Stimulated activated CD8-positive, alpha-beta memory T cell treated with anti-CD3 and anti-CD28 coated beads, Interleukin-4, amount 100 ng/mL, for 24 hours (primary cell): ENCODE measurements around the gene BDNF.

Experiments used
- DNase-seq: peaks from one replicate; pipeline ENCODE4 v3.0.0-alpha.2; 2020; ENCODE audit warnings: low read depth

BDNF gene

DNA sequence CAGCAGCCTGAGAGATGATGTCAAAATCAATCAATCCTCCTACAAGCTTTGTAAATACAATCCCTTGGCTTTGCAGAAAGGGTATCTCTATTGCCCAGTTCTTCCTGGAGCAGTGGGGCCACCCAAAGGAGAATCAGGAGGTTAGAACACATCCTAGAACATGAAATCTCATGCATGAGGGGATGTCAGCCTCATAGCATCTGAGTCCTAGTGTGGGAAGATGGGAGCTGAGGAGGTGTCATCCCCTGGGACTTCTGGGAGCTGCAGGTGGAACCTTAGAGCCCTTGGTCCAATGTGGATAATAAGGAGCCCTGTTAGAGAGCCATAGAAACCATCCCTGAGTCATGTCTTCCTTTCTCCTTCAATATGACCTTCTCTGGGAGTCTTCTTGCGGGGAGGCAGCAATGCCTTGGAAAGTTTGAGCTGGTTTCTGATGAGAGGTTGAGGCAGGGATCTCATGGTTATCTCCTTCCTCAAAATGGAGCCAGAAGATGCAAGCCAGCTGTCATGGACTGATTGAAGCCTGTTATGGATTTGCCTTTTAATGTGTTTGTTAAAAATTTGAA lies 74.8 kb downstream of the BDNF start:
- no peak for DNase-seq

DNA sequence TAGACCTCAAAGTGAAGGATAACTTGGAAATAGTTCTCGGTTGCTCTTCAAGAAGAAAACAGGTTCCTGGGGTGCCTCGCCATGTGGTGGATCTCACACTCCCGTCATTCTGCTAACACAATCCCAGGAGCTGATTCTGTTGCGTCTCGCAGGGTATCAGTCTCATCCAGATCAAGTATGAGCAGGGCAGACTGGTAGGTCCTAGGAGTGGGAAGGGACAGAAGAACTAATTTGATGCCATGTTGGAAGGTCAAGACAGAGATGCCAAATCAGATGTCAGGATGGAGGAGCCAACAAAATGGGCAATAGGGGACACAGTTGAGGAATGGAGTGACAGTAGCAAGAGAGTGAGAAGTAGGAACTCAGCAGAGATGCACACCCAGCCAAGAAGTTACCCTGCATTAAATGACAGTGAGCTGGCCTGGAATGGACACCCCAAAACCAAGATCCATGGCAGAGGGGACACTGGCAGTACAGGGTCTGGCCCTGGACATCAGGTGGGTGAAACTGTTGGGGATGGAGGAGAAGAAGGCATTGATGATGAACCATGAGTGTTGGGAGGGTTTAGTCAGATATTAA lies 76.2 kb downstream of the BDNF start:
- no peak for DNase-seq

DNA sequence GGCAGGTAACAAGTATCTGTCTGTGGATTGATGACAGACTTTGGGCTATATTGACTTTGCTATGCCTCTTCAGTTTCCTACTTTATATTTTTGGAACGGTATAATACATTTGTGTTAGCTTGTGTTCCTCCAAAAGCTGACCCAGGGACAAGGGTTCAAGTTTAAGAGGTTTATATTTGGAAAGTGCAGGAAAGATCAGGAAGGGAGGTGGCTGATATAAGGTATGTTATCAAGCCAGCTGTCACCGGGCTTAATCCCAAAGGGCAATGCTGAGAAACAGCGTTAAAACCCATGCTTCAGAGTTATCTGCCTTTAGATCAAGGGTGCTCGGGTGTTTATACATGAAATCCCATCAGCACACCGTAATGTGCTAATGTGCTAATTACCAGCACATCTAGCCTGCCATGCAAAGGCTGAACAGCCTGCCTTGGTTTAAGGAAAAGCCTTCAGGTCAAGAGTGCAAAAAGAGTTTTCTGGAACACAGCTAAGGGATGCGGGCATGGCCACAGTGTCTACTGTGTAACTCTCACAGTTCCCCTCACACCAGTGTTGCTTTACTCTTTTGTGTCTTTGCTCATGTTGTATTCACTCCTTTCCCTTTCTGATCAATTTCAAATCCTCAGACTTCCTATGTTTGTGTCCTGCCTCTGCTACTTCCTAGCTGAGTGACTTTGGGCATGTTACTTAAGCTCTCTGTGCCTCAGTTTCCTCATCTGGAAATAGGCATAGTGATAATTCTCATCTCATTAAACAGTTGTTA lies 77.5 kb downstream of the BDNF start:
- DNase-seq = no peak

DNA sequence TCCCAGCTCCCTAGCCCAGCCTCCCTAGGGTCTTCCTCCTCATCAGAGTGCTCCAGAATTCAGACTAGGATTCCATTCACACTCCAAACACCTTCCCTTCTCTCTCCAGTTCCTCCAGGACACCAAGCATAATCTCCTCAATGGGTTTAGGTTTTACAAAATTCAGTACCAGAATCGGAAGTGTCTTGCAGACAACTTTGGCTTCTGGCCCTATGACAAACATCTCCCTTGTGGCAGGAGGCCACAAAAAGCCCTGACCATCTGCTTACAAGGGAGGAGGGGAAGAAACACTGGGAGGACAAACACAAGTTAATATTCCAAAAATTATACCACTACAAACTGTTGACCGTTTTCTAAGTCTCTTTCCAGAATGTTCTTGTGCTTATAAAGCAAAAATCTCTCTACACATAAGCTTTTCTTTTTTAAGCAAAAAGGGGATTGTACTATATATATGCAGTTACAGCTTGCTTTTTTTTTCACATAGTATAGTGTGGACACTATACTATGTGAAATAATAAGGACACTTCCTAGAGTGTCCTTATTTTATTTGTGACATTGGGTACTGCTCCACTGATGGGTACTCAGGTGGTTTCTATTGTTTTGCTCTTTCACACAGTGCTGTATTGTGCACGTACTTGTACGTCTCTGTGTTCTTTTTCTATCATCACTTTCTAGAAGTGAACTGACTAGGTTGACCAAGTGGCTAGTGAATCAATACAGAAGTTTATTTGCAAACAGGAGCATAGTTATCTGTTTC lies 78.7 kb downstream of the BDNF start:
- DNase-seq = no peak

DNA sequence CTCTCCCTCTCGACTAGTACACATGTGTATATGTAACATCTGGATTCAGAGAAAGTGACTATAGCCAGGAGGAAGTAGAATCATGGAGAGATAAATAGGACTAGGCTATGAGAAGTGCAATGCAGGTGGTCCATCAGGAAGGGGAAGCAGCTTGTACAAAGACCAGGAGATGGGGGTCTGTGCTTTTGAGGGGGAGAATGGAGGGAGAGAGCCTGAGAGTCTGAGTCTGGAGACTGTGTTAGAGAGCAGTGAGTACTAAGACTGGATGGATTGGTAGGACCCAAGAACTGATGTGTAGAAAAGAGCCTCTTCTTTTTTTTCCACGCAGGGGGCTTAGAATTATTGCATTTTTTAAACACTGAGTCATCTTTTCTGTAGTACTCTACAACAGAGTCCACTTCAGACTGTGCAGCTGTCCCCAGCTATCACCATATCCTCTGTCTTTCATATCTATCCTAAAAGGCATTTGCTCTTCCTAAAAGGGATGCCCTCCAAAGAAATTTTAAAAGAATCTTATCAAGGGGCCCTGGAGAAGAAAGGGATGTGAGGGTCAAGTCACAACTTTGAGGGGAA lies 80.4 kb downstream of the BDNF start:
- DNase-seq = no peak

DNA sequence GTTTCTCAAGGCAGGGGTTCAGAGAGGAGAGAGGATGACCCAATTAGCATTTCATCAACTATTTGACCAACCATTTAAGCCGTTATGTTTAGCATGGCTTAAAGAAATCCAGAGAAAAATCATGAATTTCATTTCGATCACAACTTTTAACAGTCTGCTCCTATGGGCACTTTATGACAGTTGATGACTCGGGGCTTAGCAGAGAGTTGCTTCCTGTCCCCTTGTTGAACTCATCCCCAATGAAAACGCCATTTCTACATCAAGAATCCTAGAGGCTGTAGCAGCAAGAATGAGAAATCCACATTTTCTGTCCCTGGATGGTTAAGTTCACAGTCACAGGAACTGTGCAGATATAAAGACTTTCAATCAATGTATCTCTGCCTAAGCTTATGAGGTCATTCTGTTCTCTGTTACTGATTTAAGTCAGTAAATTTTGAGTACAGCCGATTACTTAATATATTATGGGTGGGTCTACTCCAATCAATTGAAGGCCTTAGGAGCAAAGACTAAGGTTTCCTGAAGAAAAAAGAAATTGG lies 81.1 kb downstream of the BDNF start:
- DNase-seq = no peak

DNA sequence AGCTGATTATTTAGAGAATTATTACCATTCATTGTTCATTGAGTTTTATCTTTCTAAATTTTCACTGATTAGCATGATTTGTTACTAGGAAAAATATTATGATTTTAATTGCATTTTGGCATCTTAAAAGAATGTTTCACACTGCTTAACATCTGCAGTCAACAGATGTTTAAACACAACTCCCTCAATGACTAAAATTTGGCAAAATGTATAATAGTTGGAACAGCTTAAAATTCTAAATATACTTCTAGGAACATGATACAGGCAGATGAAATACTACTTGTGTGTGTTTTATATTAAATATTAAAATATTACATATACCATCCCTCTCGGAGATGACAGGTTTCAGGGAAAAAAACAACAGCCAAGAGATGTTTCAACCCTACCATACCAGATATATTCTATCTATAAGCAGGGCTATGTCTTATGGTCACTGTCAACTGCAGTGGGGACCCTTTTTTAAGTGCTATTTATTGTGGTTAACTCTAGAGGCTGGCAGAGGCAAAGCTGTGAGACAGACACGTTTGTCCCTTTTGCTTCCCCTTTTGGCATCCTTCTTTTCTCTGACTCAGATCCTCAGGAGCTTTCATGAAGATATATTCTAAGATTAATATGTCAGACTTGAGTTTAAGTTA lies 81.9 kb downstream of the BDNF start:
- no peak for DNase-seq

DNA sequence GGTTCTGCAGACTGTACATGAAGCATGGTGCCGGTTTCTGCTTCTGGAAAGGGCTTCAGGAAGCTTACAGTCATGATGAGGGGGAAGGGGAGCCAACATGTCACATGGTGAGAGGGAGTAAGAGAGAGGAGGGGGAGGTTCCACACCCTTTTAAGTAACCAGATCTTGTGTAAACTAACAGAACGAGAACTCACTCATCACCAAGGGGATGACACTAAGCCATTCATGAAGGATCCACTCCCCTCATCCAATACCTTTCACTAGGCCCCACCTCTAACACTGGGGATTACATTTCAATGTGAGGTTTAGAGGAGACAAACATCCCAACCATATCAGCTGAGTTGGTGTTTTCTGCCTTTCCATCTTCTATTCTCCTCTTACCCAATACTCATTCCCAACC lies 83.5 kb downstream of the BDNF start:
- DNase-seq = no peak

DNA sequence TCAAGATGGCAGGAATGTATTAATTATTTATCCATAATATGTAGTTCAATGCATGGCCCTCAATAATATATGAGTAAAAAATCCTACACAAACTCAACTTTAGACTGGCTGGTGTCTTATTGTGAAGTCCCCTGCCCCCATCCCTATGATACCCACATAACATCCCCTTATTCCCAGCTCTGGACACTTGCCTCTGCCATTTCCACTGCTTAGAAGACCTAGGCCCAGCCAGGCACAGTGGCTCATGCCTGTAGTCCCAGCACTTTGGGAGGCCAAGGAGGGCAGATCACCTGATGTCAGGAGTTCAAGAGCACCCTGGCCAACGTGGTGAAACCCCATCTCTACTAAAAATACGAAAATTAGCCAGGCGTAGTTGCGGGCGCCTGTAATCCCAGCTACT lies 84.4 kb downstream of the BDNF start:
- no peak for DNase-seq

DNA sequence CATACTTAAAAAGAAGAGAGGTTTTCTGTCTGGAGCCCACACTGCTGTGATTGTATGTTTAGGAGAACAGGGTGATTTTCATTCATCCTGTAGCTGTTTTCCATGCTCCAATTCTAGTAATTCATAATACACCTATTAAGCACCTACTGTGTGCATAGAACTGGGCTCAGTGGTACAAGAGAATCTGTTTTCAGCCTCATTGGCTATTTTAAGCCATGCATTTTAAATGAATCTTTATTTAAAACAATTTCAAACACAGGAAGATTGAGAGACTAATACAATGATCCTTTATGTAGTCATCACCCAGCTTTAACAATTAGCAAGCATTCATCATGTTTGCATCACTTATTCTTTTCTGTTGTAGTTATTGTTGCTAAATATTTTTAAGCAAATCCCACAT lies 86.2 kb downstream of the BDNF start:
- no peak for DNase-seq

DNA sequence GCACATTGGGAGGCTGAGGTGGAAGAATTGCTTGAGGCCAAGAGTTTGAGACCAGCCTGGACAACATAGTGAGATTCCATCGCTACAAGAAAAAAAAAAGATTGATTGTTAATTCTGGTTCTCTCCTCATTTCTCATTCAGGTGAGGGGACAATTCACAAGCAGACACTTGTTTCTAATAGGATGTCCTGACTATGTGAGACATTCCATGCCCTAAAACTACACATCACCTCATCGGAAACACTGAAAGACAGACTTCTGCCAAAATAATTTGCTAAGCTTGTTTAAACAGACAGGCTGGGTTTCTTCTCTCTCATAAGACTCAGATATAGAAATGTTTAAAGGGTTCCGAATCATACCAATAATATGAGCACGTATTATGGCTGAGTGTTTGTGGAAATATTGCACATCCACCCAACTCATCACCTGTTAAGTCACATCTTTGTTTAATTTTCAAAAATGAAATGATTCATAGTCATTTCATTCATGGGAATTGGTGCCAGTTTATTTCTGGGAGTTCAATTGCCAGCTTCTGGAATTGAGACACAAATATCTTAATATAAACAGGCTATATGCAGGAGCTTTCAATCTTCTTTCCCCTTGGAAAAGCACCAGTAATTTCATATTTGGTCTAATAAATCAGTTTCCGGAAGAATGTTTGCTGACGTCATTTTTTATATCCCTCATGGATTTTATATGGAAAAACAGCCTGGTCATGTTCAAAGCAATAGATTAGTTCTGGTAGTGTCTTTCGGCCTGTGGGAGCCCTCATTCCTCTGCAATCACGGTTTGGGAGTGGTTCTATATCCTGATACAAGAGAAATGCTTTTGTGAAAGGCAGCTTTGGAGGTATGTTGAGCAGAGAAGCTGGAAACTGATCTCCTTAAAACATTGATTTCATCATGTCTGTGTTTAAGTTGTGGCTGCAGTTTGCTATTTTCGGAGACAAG lies 87.0 kb downstream of the BDNF start:
- no peak for DNase-seq

DNA sequence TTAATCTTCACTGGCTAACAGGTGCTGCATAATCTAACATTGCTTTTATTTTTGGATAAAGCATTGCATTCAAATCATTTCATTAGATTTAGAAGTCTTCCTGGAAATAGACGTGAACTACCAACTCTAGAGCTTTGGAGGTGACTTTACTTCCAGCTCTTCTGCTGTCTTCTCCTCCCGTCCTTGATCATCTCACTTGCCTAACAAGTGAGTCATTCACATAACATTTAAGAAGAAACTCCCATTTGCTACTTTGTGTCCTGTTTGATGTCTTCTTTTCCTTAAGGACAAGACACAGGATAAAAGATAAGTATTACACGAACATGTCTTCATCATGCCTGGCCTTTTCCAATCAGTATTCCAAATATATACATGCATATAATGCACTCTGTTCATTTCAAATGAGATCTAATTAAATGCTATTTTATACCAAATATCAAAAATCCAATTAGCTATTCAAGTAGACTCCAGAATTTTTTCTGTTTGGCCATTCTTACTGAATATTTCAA lies 88.3 kb downstream of the BDNF start:
- DNase-seq = no peak

DNA sequence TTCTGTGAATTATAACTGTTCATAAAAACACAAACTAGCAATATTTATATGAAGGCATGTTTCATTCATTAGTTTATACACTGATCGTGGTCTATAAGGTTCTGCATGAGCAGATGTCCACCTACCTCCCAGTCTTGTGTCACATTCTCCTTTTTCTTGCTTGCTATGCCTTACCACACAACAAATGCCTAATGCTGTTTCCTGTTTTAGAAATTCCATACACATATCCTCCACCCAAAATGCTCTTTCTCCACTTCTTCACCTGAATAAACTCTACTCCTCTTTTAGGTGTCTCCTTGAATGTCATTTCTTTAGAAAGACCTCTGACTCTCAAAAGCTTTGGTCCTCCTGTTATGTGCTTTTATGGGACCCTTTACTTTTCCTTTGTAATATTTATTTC lies 88.9 kb downstream of the BDNF start:
- no peak for DNase-seq

DNA sequence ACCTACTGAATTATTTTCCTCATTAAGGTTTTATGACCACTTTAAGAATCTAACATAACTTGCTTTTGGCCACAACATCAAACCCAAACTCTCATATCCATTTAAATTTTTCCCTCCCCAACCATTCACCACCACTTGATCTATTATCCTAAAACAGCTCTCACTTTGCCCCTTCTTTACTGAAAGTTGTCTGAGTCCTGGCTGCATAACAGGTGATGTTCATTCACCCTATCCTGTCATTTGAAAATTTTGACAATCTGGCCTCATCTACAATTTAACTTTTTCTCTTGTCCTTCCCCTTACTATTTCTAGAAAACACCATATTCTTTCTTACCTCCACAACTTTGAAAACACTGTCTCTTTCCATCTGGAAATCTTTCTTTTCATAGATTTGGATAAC lies 89.3 kb downstream of the BDNF start:
- no peak for DNase-seq

DNA sequence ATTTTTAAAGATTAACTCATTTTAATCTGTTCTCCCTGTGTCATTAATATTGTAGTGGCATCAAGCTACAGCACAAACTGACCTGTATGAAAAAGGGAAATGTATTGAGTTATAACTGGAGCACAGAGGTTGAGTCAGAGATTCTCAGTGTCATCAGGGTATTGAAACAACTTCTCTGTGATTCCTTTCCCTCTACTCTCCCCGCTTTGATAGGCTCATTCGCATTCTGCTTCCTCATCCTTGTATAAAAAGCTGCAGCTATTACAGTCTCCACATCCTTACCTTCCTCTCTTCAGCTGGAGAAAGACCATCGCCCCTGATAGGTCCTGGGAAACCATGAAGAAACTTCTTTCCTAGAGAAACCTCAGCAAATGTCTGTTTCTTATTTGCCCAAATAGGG lies 90.0 kb downstream of the BDNF start:
- DNase-seq = no peak

DNA sequence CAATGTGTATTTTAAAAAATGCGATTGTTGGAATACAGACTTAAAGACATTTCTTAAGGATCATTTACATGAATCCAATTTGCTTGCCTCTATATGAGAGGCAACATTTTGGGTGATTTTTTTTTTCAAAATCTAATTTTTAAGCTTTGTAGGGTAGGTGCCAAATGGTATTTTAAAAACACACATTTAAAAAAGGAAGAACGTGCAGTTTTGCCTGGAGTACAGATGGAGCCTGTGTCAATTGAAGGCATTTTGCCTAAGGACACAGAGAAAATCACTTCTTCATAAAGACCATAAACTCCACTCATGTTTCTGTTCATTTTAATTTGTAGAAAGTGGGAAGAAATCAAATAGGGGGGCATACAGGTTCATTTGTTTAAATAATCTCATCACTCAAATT lies 91.3 kb downstream of the BDNF start:
- DNase-seq = no peak

DNA sequence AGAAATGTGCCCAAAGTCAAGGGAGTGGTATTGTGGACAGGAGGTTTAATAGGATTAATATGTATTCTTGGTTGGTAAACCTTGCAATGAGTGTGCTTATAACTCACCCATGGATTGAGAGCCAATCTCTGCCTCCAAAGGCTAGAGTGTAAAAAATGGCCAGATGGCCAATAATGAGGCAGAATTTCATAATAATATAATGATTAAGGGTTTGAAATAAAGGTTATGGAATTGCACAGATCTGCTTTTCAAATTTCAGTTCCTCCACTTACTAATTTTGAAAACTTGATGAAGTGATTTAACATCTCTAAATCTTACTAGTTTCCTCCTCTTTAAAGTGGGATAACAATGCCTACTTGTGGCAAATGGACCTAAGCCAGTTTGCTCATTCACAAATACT lies 94.8 kb downstream of the BDNF start:
- no peak for DNase-seq
